HG03575 (cell line): ENCODE measurements around the gene MPZL3.

Experiments
- ATAC-seq: cut with Tn5 transposase; IDR thresholded peaks from one replicate; pipeline ENCODE4 v1.9.1; 2021; ENCODE audit not compliant: unreplicated experiment, insufficient number of reproducible peaks, low FRiP score; ENCODE audit errors: extremely low read depth

Gene MPZL3, protein sequence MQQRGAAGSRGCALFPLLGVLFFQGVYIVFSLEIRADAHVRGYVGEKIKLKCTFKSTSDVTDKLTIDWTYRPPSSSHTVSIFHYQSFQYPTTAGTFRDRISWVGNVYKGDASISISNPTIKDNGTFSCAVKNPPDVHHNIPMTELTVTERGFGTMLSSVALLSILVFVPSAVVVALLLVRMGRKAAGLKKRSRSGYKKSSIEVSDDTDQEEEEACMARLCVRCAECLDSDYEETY

DNA sequence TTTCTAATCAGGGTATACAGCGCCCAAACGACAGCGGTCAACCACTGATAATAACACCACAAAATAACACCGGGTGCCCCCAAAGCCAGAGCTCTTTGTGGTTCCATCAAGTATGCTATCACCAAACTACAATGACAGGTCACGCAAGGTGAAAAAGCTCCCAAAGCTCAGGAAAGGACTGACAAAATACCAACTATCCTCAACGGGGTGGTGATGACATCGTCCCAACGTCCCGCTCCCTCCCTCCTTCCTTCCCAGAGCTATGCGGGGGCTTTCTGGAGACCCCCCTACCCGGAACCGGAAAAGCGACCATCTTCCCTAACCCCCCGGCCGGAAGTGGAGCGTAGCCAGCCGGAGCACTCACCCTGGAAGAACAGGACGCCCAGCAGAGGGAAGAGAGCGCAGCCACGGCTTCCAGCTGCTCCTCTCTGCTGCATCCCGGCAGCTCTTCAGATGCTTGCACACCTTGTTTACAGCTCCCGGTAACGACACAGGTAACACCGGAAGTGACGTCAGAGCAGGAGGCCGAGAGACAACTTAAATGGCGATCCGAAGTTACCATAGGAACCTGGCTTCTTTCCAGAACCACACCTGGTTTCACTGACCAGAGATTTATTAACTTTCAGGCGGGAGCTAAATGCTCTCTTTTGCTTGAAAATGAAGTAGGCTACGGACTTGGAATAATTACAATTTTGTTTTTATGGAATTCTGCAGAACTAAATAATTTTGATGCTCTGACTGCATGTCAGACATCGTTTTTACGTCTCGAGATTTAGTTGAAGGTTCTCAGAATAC is at the start of gene MPZL3:
Gene MPZL3, minus strand, starts transcription at position 508 of the 795 bp plus-strand sequence. Its CDS starts 71 bp downstream, at position 437.
- no peak for ATAC-seq

DNA sequence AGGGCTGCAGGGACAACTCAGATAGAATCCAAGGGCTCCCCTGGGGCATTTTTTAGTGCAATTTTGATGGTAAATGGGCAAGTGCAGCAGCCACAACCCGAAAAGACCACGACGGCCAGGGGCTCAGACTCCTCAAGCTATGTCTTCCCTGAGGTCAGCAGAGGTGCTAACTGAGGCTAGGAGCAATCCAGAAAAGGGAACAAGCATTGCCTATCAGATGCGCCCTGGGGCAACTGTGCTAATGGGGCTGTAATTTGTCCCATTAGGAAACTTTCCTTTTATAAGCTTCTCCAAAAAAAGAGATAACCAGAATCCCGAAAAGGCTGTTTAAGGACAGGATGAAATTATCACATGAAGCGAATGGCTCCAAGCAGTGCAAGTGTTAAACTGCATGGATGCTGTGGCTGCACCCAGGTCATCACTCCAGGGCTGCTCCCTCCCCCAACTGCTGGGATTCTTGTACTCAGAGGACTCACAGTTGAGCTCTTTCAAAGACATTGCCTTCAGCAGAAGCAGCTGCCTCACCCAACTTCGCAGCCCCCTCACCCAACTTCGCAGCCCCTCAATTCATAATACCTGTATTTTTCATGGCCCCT is 49.5 kb upstream of the MPZL3 start:
- no peak for ATAC-seq

DNA sequence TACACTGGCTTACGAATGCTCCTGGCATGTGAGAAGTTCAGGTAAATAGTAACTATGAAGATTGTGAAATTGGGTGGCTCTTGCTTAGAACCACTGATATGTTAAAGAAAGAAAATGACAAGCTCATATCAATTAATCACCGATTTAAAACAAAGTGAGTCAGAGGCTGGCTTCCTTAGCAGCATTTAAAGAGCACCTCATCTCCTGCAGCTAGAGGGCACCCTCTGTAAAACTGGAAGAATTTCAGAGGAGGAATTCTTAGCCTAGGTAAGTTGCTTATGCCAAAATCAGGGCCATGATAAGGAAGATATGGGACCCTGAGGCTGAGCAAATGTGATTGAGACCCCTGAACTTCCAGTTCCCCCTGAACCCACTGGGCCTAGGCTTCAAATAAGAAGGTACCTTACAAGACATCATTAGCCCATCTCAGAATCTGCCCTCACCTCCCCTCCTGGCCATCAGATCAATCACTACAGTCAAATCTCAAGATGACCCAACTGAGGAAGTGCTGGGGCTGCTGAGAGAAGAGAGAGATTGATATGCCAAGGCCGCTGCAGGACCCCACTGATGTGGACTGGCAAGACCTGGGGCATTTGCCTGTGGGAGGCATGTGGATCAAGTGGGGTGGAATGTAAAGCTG is 43.8 kb upstream of the MPZL3 start:
- ATAC-seq = no peak

DNA sequence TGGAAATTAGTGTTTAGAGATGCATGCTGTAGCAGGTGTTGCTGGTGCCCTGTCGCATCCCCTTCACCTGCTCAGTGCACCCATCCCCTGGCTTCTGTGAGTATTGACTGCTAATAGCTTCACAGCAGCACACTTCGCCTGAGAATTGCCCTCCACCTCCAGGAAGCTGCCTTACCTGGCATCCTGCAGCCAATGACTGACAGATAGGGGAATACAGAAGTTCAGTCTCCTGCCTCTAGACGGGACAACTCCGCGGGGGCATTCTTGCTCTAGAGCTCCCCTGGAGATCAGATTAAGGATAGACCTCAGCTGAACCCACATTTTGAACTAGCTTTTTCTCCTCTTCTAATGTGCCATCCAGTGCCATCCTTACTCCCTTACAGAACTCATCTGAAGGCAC is 43.0 kb upstream of the MPZL3 start:
- no peak for ATAC-seq

DNA sequence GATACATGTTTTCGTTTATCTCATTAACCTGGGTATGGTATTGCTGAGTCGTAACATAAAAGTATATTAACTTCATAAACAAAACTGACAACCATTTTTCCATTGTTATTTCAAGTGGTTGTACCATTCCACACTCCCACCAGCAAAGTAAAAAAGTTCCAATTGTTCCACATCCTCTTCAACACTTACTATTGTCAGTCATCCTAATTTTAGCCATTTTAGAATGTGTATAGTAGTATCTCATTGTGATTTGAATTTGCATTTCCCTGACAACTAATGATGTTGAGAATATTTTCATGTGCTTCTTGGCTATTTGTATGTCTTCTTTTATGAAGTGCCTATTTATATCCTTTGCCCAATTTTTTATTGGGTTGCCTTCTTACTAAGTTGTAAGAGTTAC is 41.9 kb upstream of the MPZL3 start:
- ATAC-seq = no peak

DNA sequence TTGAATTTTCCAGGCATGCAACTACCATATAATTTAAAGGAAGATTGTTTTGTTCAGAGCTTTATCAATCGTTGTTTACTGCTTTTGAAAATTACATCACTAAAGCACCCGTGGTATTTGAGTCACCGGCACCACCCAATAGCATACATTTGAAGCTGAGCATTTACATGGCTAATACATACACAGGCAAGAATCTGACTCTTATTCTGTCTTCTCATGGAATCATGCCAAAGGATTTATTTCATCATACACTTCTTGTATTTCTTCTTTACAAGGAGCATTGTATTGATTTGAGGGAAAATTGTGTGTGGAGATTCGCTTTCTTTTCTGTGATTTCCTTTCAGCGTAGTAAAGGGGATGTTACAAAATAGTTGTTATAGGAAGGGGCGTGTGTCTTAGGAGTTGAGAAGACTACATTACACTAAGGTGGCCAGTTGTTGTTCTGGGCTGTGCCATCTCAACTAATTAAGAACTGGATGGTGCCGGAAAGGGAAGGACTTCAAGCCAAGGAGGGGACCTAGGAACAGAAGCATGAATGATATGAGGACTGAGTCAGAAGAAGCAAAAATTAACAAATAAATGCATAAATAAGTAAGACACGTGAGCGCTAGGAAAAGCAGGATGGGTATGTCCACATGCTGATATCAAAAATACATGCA is 39.4 kb upstream of the MPZL3 start:
- ATAC-seq = no peak

DNA sequence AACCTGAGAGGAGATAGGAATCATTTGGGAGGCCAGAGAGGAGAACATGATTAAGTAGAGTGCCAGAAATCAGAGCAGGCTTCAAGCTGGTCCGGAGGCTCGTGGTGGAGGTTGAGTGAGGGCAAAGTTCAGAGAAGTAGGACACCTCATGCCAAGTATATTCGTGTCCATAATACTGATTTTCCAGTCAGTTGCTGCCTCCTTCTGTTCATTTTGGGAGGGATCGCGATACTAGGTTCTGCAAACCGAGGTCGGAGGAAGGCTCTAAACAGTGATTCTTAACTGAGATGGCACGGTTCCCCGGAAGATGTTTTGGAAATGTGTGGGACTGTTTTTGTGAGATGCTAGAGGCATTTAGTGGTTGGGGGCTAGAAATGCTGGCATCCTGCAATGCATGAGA is 38.8 kb upstream of the MPZL3 start:
- ATAC-seq = no peak

DNA sequence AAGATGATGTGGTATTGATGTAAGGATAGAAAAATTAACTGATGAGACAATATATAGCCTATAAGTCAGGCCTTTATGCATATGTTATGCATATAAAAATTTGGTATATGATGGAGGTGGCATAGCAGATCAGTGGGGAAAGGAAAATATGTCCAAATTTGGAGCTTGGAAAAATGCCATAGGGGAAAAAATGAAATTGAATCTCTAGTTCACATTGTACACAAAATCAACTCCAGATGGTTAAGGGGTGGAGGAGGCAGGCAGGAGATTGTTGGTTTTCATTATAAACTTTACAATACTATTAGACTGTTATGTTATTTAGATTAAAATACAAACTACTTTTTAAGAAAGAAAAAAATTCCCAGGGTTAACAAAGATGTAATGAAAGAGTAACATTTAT is 37.2 kb upstream of the MPZL3 start:
- no peak for ATAC-seq

DNA sequence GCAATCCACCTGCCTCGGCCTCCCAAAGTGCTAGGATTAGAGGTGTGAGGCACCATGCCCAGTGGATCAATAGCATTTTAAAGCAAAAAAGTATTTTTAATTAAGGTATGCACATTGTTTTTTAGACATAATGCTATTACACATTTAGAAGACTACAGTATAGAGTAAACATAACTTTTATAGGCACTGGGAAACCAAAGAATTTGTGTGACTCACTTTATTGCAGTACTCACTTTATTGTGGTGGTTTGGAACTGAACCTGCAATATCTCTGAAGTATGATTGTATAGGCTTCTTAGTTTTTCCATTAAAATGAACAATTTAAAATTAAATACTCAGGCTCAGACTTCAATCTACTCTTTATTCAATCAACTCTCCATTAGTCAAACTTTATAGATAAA is 34.8 kb upstream of the MPZL3 start:
- ATAC-seq = no peak

DNA sequence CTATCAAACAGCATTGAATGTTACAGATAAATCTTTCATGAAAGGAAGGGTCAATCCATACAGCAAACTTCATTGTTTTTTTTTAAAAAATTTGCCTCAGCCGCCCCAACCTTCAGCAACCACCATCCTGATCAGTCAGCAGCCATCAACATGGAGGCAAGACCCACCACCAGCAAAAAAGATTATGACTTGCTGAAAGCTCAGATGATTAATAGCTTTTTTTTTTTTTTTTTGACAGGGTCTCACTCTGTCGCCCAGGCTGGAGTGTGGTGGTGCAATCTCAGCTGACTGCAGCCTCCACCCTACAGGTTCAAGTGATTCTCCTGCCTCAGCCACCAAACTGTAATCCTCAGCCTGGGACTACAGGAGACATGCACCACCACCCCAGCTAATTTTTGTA is 34.4 kb upstream of the MPZL3 start:
- ATAC-seq = no peak

DNA sequence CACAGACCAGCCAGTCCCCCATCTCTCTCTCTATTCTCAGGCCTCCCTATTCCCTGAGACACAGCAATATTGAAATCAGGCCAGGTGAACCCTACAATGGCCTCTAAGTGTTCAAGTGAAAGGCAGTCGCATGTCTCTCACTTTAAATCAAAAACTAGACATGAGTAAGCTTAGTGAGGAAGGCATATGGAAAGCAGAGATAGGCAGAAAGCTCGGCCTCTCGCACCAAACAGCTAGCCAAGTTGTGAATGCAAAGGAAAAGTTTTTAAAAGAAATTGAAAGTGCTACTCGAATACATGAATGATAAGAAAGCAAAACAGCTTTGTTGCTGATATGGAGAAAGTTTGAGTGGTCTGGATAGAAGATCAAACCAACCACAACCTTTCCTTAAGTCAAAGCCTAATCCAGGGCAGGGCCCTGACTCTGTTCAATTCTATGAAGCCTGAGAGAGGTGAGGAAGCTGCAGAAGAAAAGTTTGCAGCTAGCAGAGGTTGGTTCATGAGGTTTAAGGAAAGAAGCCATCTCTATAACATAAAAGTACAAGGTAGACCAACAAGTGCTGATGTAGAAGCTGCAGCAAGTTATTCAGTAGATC is 31.7 kb upstream of the MPZL3 start:
- no peak for ATAC-seq

DNA sequence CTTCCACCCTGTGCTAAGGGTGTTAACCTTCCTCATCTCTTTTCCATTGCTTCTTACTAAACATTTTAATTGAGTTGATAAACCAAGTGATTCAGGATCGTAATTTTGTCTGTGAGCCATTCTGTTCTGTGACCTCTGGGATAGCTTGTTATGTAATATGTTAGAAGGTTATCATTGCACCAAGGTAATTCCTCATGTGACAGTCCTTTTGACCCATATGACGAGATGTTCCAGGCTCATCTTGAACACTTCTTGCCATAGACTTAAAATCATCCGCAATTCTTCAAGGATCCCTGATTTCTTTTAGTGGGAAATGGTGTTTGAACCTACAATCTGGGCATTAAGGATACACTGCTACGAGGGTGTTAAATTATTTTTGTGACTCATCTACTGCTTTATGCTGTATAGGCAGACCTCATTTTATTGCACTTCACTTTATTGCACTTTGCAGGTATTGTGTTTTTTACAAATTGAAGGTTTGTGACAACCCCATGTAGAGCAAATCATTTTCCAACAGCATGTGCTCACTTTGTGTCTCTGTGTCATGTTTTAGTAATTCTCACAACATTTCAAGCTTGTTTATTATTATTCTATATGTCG is 31.0 kb upstream of the MPZL3 start:
- ATAC-seq = no peak

DNA sequence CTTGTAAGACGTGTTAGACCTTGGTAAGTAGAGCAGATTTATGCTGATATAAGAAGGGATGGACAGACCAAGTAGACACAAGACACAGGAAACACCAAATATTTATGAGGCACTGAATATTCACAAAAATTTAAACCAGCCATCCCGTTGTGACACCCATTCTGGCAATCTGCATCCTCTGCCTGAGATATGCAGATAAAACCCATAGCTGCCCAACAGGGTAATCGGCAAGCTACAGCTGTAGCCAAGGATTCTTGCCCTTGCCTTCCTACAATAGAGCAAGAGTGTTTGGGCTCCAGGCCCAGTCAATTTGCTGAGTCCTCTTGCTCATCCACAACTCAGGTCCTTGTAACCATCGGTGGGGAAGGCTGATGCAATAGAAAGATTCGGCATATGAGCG is 30.4 kb upstream of the MPZL3 start:
- no peak for ATAC-seq

DNA sequence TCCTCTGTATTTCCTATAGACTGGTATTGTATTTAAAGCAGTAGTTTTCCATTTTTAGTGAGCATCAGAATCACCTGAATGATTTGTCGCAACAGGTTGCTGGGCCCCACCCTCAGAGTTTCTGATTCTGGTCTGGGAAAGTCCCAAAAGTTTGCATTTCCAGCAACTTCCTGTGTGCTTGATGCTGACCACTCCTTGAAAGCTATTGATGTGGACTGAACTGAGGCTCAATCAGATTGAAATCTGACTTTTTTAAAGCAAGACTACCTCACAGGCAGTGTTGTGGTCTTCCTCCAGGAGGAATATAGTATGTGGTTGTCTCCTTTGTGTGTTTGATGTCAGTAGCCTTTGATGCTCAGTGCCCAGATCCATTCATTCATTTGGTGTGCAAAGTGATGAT is 29.1 kb upstream of the MPZL3 start:
- ATAC-seq = no peak

DNA sequence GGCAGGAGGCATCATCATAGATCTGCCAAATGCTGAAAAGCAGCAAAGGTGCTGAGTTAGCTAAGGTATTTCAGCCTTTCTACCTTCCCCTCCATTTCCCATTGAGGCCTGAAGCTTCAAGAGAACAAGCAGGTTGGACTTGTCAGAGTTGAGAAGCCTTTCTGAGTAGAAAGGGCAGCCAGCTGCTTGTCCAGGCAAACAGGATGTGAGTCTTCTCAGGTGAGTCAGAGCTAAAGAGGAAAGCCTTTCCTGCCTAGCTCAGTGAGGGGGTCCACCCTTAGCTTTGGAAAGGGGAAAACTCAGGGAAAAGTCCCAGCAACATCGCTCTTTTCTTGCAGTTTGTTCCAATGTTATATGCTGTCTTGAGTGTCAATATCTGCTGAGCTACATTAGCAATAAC is 25.1 kb upstream of the MPZL3 start:
- ATAC-seq = no peak

DNA sequence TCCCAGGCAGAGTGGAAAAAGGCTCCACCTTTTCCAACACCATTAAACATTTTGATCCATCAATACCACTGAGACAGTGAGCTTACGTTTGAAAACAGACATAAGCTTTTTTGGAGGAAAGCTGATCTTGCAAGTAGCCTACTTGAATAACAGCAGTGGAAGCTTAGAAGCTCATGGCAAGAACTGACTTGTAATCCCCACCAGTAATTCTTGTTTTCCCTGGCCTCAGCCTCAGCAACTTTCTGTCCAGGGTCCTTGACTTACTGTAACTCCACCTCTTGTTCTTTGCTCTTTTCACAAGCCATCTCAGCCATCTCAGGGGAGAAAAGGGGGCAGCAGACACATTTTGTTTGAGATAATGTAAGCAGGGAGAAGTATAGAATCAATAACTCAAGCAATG is 24.3 kb upstream of the MPZL3 start:
- ATAC-seq = no peak

DNA sequence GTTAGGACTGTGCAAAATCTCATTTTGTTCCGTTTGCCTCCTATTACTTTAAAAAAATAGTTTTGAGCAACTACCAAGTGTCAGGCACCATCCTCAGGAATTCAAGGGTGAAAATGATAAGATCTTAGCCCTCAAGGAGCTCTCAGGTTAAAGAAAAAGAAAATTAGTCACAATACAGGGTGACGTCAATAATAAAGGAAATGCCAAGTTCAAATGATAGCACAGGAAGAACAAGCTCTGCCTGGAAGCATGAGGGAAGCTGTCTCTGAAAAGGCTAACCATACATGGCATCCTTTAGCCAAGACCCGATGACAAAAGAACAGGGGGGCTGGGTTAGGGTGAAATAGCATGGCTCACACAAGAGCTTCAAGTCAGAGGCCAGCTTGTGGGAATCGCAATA is 23.0 kb upstream of the MPZL3 start:
- ATAC-seq = no peak

DNA sequence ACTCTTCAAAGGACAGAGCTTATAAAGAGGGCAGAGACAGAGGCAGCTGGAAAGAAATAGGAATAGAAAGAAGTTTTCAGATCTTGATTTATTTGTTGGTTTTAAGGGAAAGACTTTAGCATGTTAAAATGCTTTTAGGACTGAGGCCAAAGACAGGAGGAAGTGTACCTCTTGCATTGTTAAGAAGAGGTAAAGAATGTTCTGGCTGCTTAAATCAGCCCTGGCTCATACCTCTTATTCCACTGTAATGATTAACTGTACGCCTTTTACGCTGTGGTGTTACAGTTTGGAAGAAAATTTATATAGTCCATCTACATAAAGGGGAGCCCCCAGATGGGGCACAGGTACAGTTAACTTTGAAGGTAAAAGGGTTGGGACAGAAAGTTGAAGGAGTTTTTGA is 22.0 kb upstream of the MPZL3 start:
- ATAC-seq = no peak

DNA sequence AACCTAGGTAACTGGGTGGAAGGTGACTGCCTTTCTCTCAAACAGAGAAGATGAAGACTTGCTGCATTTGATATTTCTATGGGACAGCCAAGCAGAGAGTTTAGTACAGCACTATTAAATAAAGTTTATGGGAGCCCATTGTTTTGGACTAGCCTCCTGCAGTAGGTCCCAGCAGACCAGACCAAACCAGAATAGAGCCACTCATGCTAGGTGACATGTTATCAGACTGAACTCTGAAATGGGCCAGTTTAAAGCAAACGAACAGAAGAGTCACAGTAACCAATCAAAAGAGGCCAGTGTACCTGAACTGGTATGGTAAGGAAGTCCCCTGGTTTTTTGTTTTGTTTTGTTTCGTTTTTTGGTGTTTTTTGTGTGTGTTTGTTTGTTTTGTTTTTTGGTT is 19.8 kb upstream of the MPZL3 start:
- ATAC-seq = no peak
